MCF 10A (cell line): ENCODE data around the gene DGCR8. TPM values are rescaled to one million over a fixed set of nuclear protein-coding genes. Genes with fewer than 3 reads are reported as not detected.

Source experiments
- BruUV-seq: library from RNA; stranded (reverse); fragments of 400-500 nt; replicated peaks from 2 replicates; lab custom pipeline; 2021; lab: Mats Ljungman, UMichigan
- CTCF ChIA-PET: fragments of 300-600 bp; sonication (Branson Sonifier 250); formaldehyde crosslinking; extraction: SDS; loops from one replicate; lab custom pipeline; 2021; ENCODE audit warnings: antibody characterized with exemption, inconsistent platforms; lab: Yijun Ruan, JAX
- POLR2A ChIA-PET: fragments of 300-600, 350-650 bp; sonication (Branson Sonifier 250); formaldehyde crosslinking; extraction: SDS; loops from one replicate; lab custom pipeline; 2020; ENCODE audit warnings: antibody characterized with exemption, inconsistent platforms; lab: Yijun Ruan, JAX
- DNase-seq: peaks from one replicate; pipeline ENCODE4 v3.0.0-alpha.2; 2018; ENCODE audit not compliant: unreplicated experiment
- H3K27ac Mint-ChIP-seq: one replicate; pipeline ENCODE4 v1.8.0; 2022; ENCODE audit warnings: mild to moderate bottlenecking, low read depth, mixed read lengths; ENCODE audit not compliant: unreplicated experiment
- H3K27me3 Mint-ChIP-seq: one replicate; pipeline ENCODE4 v1.8.0; 2022; ENCODE audit warnings: mixed read lengths; ENCODE audit not compliant: insufficient read depth, unreplicated experiment
- H3K36me3 Mint-ChIP-seq: one replicate; pipeline ENCODE4 v1.8.0; 2022; ENCODE audit warnings: mild to moderate bottlenecking, moderate library complexity, mixed read lengths; ENCODE audit not compliant: insufficient read depth, unreplicated experiment
- H3K4me1 Mint-ChIP-seq: one replicate; pipeline ENCODE4 v1.8.0; 2022; ENCODE audit warnings: mixed read lengths; ENCODE audit not compliant: insufficient read depth, unreplicated experiment
- H3K4me3 Mint-ChIP-seq: one replicate; pipeline ENCODE4 v1.8.0; 2022; ENCODE audit warnings: mild to moderate bottlenecking, moderate library complexity, mixed read lengths; ENCODE audit not compliant: unreplicated experiment
- H3K9me3 Mint-ChIP-seq: one replicate; pipeline ENCODE4 v1.8.0; 2022; ENCODE audit warnings: mixed read lengths; ENCODE audit not compliant: unreplicated experiment
- intact Hi-C: fragments of 100-400 bp; cut with micrococcal nuclease; formaldehyde crosslinking; loops from 2 replicates; pipeline ENCODE4 v1.14.1; 2022
- total RNA-seq: library from RNA; stranded (reverse); gene quantifications from 2 replicates; pipeline ENCODE4 v1.2.3, GENCODE V29; 2022
- TF ChIP-seq, protein P1 (sequence below): fragments of 200-600 bp; IDR thresholded peaks from one replicate; pipeline ENCODE4 v1.8.0; 2022; ENCODE audit warnings: antibody characterized with exemption, mild to moderate bottlenecking; ENCODE audit not compliant: unreplicated experiment

Gene DGCR8
- total RNA-seq, 1 experiment from 2014 or later = 40.8 TPM

DNA sequence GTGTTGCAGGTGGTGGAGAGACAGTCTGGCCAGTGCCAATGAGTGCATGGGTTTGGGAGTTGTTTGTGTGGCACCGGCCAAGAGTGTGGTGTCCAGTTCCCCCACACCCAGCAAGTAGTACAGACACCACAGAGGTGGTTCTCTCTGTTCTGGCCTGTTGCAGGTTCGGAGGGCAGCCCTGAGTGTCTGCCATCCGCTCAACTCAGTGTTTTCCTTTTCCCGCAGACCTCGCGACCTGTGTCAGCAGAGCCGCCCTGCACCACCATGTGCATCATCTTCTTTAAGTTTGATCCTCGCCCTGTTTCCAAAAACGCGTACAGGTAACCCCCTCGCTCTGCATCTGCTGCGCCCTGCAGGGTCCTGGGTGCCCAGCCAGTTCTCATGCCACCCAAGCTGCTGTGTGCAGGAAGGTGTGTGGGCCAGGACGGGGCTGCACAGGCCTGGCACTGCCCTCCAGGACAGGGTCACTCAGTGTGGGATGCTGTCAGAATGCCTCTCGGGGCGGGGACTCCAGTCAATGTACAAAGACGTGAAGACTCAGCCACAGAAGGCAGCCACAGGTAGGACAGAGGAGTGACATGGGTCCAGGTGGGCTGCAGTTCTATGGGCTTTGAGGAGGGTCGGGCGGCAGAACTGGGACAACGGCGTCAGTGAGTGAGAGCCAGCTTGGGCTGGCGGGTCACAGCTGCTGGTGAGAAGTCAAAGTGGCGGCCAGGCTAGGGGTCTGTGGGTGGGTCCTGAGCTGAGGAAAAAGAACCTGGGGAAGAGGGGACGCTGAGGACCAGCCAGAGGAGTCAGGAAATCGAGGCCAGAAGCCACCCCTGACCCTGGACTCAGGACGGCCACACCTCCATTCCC, 43.3 kb upstream of the DGCR8 start:
- H3K36me3 Mint-ChIP-seq = peaks cover 23% of the 10 kb centered on the region
- intact Hi-C loops = no loop called here
- H3K4me3 Mint-ChIP-seq = no peak overlapping the region
- no peak overlapping the region for H3K27ac Mint-ChIP-seq
- H3K27me3 Mint-ChIP-seq = no peaks in the 10 kb centered on the region
- TF ChIP-seq, protein P1, sequence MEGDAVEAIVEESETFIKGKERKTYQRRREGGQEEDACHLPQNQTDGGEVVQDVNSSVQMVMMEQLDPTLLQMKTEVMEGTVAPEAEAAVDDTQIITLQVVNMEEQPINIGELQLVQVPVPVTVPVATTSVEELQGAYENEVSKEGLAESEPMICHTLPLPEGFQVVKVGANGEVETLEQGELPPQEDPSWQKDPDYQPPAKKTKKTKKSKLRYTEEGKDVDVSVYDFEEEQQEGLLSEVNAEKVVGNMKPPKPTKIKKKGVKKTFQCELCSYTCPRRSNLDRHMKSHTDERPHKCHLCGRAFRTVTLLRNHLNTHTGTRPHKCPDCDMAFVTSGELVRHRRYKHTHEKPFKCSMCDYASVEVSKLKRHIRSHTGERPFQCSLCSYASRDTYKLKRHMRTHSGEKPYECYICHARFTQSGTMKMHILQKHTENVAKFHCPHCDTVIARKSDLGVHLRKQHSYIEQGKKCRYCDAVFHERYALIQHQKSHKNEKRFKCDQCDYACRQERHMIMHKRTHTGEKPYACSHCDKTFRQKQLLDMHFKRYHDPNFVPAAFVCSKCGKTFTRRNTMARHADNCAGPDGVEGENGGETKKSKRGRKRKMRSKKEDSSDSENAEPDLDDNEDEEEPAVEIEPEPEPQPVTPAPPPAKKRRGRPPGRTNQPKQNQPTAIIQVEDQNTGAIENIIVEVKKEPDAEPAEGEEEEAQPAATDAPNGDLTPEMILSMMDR = no peak
- no peaks in the 10 kb centered on the region for H3K9me3 Mint-ChIP-seq
- BruUV-seq = no TSS peak
- no peaks in the 10 kb centered on the region for H3K4me1 Mint-ChIP-seq
- DNase-seq = no peak
- ChIA-PET CTCF (no interaction called here), POLR2A (no interaction called here)

DNA sequence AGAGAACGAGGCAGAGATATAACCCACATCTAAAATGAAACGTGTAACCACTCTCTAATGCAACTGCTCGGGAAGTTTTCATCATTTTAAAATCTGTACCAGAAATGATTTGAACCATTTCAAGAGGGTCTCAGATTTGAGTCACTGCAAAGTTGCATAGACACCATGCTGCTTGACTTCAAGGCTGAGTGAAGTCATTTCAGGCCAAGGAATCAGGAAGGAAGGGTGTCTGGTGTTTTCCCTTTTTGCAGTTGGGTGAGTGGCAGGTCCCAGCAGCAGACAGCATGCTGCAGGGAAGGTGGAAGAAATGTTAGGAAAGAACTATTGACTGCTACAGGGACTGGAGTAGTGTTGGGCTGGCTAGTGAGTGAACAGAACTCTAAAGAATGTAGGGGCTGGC, 42.6 kb upstream of the DGCR8 start:
- ChIA-PET POLR2A (no interaction called here), CTCF (no interaction called here)
- no peak for DNase-seq
- no peaks in the 10 kb centered on the region for H3K27me3 Mint-ChIP-seq
- H3K36me3 Mint-ChIP-seq = peaks cover 23% of the 10 kb centered on the region
- TF ChIP-seq, protein P1 = no peak
- BruUV-seq = no TSS peak
- H3K4me3 Mint-ChIP-seq = no peak overlapping the region
- no peak overlapping the region for H3K27ac Mint-ChIP-seq
- intact Hi-C loops = no loop called here
- H3K4me1 Mint-ChIP-seq = no peaks in the 10 kb centered on the region
- H3K9me3 Mint-ChIP-seq = no peaks in the 10 kb centered on the region

DNA sequence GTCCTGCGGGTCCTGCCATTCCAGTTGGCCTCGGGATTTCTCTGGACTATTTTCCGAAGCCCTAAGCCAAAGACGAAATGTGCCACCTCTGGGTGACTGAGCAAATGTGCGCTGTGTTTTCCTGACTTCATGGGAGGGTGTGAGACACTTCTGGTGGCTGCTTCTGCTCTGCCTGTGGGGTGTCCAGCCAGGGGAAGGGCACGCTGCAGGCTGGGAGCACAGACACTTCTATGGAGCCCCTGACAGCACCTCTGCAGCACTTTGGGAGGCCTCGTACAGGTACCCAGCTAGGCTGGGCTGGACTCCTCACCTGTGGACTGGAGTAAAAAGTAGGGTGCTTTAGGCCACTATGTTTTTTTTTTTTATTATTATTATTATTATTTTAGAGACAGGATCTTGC, 41.5 kb upstream of the DGCR8 start:
- CTCF ChIA-PET = no interaction called here
- no peaks in the 10 kb centered on the region for H3K4me1 Mint-ChIP-seq
- TF ChIP-seq, protein P1 = no peak
- H3K9me3 Mint-ChIP-seq = no peaks in the 10 kb centered on the region
- DNase-seq = no peak
- peaks cover 23% of the 10 kb centered on the region for H3K36me3 Mint-ChIP-seq
- POLR2A ChIA-PET = interaction anchor here (0.6 kb wide), 1 partner anchor 60 kb away, joined by 3 read pairs; no protein-coding TSS in a partner anchor
- no peak overlapping the region for H3K27ac Mint-ChIP-seq
- H3K27me3 Mint-ChIP-seq = no peaks in the 10 kb centered on the region
- no peak overlapping the region for H3K4me3 Mint-ChIP-seq
- BruUV-seq = no TSS peak
- intact Hi-C loops = no loop called here

DNA sequence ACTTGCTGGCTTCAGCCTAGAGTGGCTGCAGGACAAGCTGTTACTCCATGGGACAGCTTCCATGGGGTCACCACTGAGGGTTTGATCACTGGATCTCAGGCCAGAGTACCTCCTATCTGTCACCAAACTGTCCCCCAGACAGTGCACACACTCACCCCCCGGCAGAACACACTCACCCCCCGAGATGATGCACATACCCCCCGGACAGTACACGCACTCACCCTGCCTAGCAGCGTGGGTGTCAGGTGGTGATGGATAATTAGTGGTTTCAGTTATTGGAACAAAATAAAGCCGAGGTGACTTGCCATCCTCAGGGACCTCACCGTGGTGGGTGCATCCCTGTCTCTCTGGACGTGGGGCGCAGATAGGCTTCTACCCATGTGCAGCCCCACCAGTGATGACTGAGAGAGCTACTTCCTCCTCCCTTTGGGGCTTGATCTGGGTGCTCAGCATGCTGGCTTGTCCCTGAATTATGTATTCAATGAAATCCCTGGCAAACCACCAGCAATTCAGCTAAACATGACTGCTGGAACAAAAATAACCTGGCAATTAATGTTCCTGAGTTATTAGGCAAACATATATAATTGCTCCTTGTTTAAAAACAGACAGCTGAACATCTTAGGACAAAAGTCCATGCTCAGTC, 40.2 kb upstream of the DGCR8 start:
- BruUV-seq = no TSS peak
- H3K4me3 Mint-ChIP-seq = no peak overlapping the region
- POLR2A ChIA-PET = interaction anchor here (0.5 to 1.1 kb wide), 3 partner anchors 18 to 26 kb away, joined by 3 to 6 read pairs (median 4); partner anchors contain the start of gene TANGO2
- H3K27me3 Mint-ChIP-seq = no peaks in the 10 kb centered on the region
- no peak for DNase-seq
- CTCF ChIA-PET = interaction anchor here (0.7 to 1.7 kb wide), 2 partner anchors 11 to 129 kb away, joined by 3 read pairs; no protein-coding TSS in a partner anchor
- no peak overlapping the region for H3K27ac Mint-ChIP-seq
- no peaks in the 10 kb centered on the region for H3K9me3 Mint-ChIP-seq
- no peaks in the 10 kb centered on the region for H3K4me1 Mint-ChIP-seq
- TF ChIP-seq, protein P1 = no peak
- intact Hi-C loops = no loop called here
- H3K36me3 Mint-ChIP-seq = peaks cover 22% of the 10 kb centered on the region
